Left kidney (tissue), 2 donors: ENCODE data around the gene ITPR1. TPM values are rescaled to one million over a fixed set of nuclear protein-coding genes. Genes with fewer than 3 reads are reported as not detected.

ENCODE experiments used
- DNase-seq: peaks from one replicate; pipeline ENCODE4 v3.0.0-alpha.2; 2013
- polyA plus RNA-seq: library from polyadenylated mRNA; unstranded; fragments of 120-200 nt; gene quantifications from one replicate; pipeline ENCODE4 v1.2.1, GENCODE V29; 2013; ENCODE audit not compliant: insufficient read length

ITPR1 gene
- polyA plus RNA-seq, 1 donor: 68.2 TPM

- DNase-seq: no peak
Observed at GRCh38 chr3:4684117-4684516, 191.0 kb downstream of the ITPR1 start.

GRCh38 chr3:4684976-4685375 is 191.8 kb downstream of the ITPR1 start:
- no peak for DNase-seq

- DNase-seq: no peak
Observed at GRCh38 chr3:4685673-4686345, 192.7 kb downstream of the ITPR1 start.

GRCh38 chr3:4686619-4687018 is 193.5 kb downstream of the ITPR1 start:
- no peak for DNase-seq

- DNase-seq: no peak
Observed at GRCh38 chr3:4687167-4687566, 194.0 kb downstream of the ITPR1 start.

- no peak for DNase-seq
Observed at GRCh38 chr3:4687596-4687995, 194.4 kb downstream of the ITPR1 start.

GRCh38 chr3:4688411-4688810 is 195.3 kb downstream of the ITPR1 start:
- DNase-seq: no peak

- no peak for DNase-seq
Observed at GRCh38 chr3:4689021-4689420, 195.9 kb downstream of the ITPR1 start.

GRCh38 chr3:4690277-4690676 is 197.1 kb downstream of the ITPR1 start:
- no peak for DNase-seq

- no peak for DNase-seq
Observed at GRCh38 chr3:4693620-4694019, 200.5 kb downstream of the ITPR1 start.

GRCh38 chr3:4695846-4696245 is 202.7 kb downstream of the ITPR1 start:
- DNase-seq: no peak

GRCh38 chr3:4696266-4696665 is 203.1 kb downstream of the ITPR1 start:
- DNase-seq: no peak

GRCh38 chr3:4698125-4698821 is 205.1 kb downstream of the ITPR1 start:
- DNase-seq: no peak

- no peak for DNase-seq
Observed at GRCh38 chr3:4703054-4703480, 209.9 kb downstream of the ITPR1 start.

- no peak for DNase-seq
Observed at GRCh38 chr3:4704552-4704951, 211.4 kb downstream of the ITPR1 start.

GRCh38 chr3:4707324-4707723 is 214.2 kb downstream of the ITPR1 start:
- no peak for DNase-seq

- no peak for DNase-seq
Observed at GRCh38 chr3:4708230-4708629, 215.1 kb downstream of the ITPR1 start.

GRCh38 chr3:4709341-4709740 is 216.2 kb downstream of the ITPR1 start:
- DNase-seq: no peak

- DNase-seq: no peak
Observed at GRCh38 chr3:4710191-4710590, 217.0 kb downstream of the ITPR1 start.

GRCh38 chr3:4711680-4711992 is 218.5 kb downstream of the ITPR1 start:
- DNase-seq: no peak

GRCh38 chr3:4712109-4712508 is 219.0 kb downstream of the ITPR1 start:
- no peak for DNase-seq

- no peak for DNase-seq
Observed at GRCh38 chr3:4714045-4714444, 220.9 kb downstream of the ITPR1 start.

- DNase-seq: no peak
Observed at GRCh38 chr3:4716266-4716665, 223.1 kb downstream of the ITPR1 start.

- no peak for DNase-seq
Observed at GRCh38 chr3:4716706-4717362, 223.7 kb downstream of the ITPR1 start.
